H1 (cell line): ENCODE results near the gene SBSN. TPM values are rescaled to one million over a fixed set of nuclear protein-coding genes. Genes with fewer than 3 reads are reported as not detected.

Source experiments
- CTCF ChIP-seq, 3 experiments: IDR thresholded peaks; 1 replicate in 2 of 3; 2 replicates in 1 of 3; pipeline versions ENCODE4 v1.5.1 to v1.6.1; 2011; ENCODE audit warnings: low read length in 3 of 3, mild to moderate bottlenecking in 3 of 3, inconsistent platforms in 2 of 3, low read depth in 1 of 3, moderate library complexity in 1 of 3; ENCODE audit not compliant: insufficient read depth in 1 of 3; ENCODE audit errors: control extremely low read depth in 1 of 3
- SIN3A ChIP-seq, 2 experiments: IDR thresholded peaks in 1 of 2; conservative IDR thresholded peaks in 1 of 2; 2 replicates each; pipeline ENCODE4 v1.6.1; 2011 to 2012; ENCODE audit warnings: low read length in 2 of 2, improper control_type of control experiment in 1 of 2, low read depth in 1 of 2, mild to moderate bottlenecking in 1 of 2
- SUZ12 ChIP-seq: fragments of 200-600 bp; sonication (generic); IDR thresholded peaks from 2 replicates; pipeline ENCODE4 v1.6.1; 2012; ENCODE audit warnings: mild to moderate bottlenecking, inconsistent platforms, low read length, moderate library complexity, mixed read lengths
- polyA plus RNA-seq, 7 experiments: library from polyadenylated mRNA; depleted of rRNA in 3 of 7; stranded (reverse) in 5 of 7; unstranded in 2 of 7; fragments of >200 nt in 5 of 7; fragments of 200-250 nt in 2 of 7; gene quantifications; 1 replicate in 5 of 7; 2 replicates in 1 of 7; 4 replicates in 1 of 7; pipeline versions ENCODE4 v1.2.1 to v1.2.3, GENCODE V29; 2011 to 2013; ENCODE audit warnings: missing spikeins in 2 of 7, mixed read lengths in 2 of 7
- total RNA-seq: library from RNA; stranded (reverse); fragmentation: NEBNext Ultra II Directional; extraction: Animal tissue kit (Norgen Biotek cat#: 25700); gene quantifications from 2 replicates; pipeline ENCODE4 v1.2.1, GENCODE V29; 2021

Gene SBSN
- total and polyA plus RNA-seq, 2 of the 8 experiments (the other 6 are each of a cell fraction or from before 2014, with no cell fraction given): not detected

- TF ChIP-seq CTCF (IDR thresholded peaks at IDR 0.05; ENCODE audit: control extremely low read depth in 1 of 3, insufficient read depth in 1 of 3, low read depth in 1 of 3, low read length in 3 of 3) (no peak), SIN3A (conservative IDR thresholded peaks at IDR 0.05 in 1 of 2, IDR thresholded peaks at IDR 0.05 in 1 of 2; ENCODE audit: low read depth in 1 of 2, low read length in 2 of 2) (no peak), SUZ12 (no peak)
Measured at GRCh38 chr19:35493971-35494370, 34.1 kb downstream of the SBSN start (continued).
